ENCODE measurements around the gene STOX2.

STOX2 gene

GRCh38 chr4:183888564-183888963, 16.5 kb upstream of the STOX2 start:
- no peak for DNase-seq (ENCODE audit: low read depth)
- TF ChIP-seq, protein P1, sequence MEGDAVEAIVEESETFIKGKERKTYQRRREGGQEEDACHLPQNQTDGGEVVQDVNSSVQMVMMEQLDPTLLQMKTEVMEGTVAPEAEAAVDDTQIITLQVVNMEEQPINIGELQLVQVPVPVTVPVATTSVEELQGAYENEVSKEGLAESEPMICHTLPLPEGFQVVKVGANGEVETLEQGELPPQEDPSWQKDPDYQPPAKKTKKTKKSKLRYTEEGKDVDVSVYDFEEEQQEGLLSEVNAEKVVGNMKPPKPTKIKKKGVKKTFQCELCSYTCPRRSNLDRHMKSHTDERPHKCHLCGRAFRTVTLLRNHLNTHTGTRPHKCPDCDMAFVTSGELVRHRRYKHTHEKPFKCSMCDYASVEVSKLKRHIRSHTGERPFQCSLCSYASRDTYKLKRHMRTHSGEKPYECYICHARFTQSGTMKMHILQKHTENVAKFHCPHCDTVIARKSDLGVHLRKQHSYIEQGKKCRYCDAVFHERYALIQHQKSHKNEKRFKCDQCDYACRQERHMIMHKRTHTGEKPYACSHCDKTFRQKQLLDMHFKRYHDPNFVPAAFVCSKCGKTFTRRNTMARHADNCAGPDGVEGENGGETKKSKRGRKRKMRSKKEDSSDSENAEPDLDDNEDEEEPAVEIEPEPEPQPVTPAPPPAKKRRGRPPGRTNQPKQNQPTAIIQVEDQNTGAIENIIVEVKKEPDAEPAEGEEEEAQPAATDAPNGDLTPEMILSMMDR (conservative IDR thresholded peaks at IDR 0.05; ENCODE audit: low read depth, low read length), result no peak

GRCh38 chr4:183889190-183889589, 15.9 kb upstream of the STOX2 start:
- no peak for DNase-seq (ENCODE audit: low read depth)
- no peak overlapping the region for H3K4me3 ChIP-seq (ENCODE audit: low read depth, low read length)
- TF ChIP-seq, protein P1 (conservative IDR thresholded peaks at IDR 0.05; ENCODE audit: low read depth, low read length), result no peak

More at GRCh38 chr4:183888564-183888963, 16.5 kb upstream of the STOX2 start:
- H3K4me3 ChIP-seq (ENCODE audit: low read depth, low read length), result no peak overlapping the region

- TF ChIP-seq, protein P1 (conservative IDR thresholded peaks at IDR 0.05; ENCODE audit: low read depth, low read length), result no peak
- no peak for DNase-seq (ENCODE audit: low read depth)
- no peak overlapping the region for H3K4me3 ChIP-seq (ENCODE audit: low read depth, low read length)
Measured at GRCh38 chr4:183897193-183897592, 7.9 kb upstream of the STOX2 start.

DNA sequence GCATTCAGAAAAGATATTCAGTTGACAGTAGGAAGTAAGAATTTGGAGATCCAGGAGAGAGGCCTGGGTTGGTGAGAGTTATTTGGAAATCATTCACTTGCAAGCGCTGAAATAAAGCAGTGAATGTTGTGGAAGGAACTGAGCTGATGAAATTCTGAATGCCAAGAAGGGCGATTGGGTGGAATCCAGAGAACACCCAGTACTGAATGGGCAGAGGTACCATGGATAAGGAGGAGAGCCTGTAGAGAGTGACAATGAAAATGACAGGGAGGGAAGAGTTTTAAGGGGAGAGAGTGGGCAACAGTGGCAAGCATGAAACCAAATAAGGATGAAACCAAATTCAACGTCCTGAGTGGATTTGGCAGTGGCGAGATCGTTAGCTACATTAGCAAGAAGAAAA, 6.7 kb upstream of the STOX2 start:
- DNase-seq (ENCODE audit: low read depth), result no peak
- TF ChIP-seq, protein P1 (conservative IDR thresholded peaks at IDR 0.05; ENCODE audit: low read depth, low read length), result no peak

GRCh38 chr4:183903021-183903760, 1.9 kb upstream of the STOX2 start:
- TF ChIP-seq, protein P1 (conservative IDR thresholded peaks at IDR 0.05; ENCODE audit: low read depth, low read length), result no peak
- DNase-seq (ENCODE audit: low read depth), result no peak
- no peak overlapping the region for H3K4me3 ChIP-seq (ENCODE audit: low read depth, low read length)

More for the DNA sequence above, 6.7 kb upstream of the STOX2 start:
- H3K4me3 ChIP-seq (ENCODE audit: low read depth, low read length), result no peak overlapping the region

GRCh38 chr4:183905593-183906488, 734 bp downstream of the STOX2 start:
- peak; percentile 40 for DNase-seq (ENCODE audit: low read depth)
- TF ChIP-seq, protein P1 (conservative IDR thresholded peaks at IDR 0.05; ENCODE audit: low read depth, low read length), result no peak
- H3K4me3 ChIP-seq (ENCODE audit: low read depth, low read length), result peak overlapping the region; percentile 46

All from choroid plexus epithelial cell (primary cell).